DMS114 treated with DMSO at 0.1 percent for 48 hours (cell line): ENCODE results near the gene CLIP1.
"Not testable (repeated sequence)": the region's sequence is repeated elsewhere in the genome, so short reads cannot be mapped to it uniquely, and the experiment has no call there.

Experiments used
- DNase-seq: peaks from one replicate; lab custom pipeline; 2025; ENCODE audit not compliant: unreplicated experiment; lab: John Stamatoyannopoulos, UW

Gene CLIP1

GRCh38 chr12:122437656-122438121 lies 15.2 kb upstream of the CLIP1 start:
- no peak for DNase-seq

- no peak for DNase-seq
Observed at GRCh38 chr12:122435186-122435585, 12.7 kb upstream of the CLIP1 start.

GRCh38 chr12:122429043-122429442 lies 6.6 kb upstream of the CLIP1 start:
- not testable (repeated sequence) for DNase-seq

GRCh38 chr12:122427403-122427802 lies 4.9 kb upstream of the CLIP1 start:
- DNase-seq, result no peak

- peak; percentile 34 for DNase-seq
Observed at GRCh38 chr12:122423258-122424165, 1.0 kb upstream of the CLIP1 start.

GRCh38 chr12:122422730-122423257 lies 325 bp upstream of the CLIP1 start:
- DNase-seq, result no peak

GRCh38 chr12:122421187-122421820 lies 1.2 kb downstream of the CLIP1 start:
- peak; percentile 30 for DNase-seq

- no peak for DNase-seq
Observed at GRCh38 chr12:122420471-122421162, 1.9 kb downstream of the CLIP1 start.

- not testable (repeated sequence) for DNase-seq
Observed at GRCh38 chr12:122419094-122419493, 3.4 kb downstream of the CLIP1 start.

- DNase-seq, result not testable (repeated sequence)
Observed at GRCh38 chr12:122415665-122416064, 6.8 kb downstream of the CLIP1 start.

GRCh38 chr12:122413516-122414404 lies 8.7 kb downstream of the CLIP1 start:
- DNase-seq, result no peak

- no peak for DNase-seq
Observed at GRCh38 chr12:122412851-122413433, 9.5 kb downstream of the CLIP1 start.

GRCh38 chr12:122411537-122411936 lies 10.9 kb downstream of the CLIP1 start:
- DNase-seq, result no peak

GRCh38 chr12:122407208-122407607 lies 15.3 kb downstream of the CLIP1 start:
- DNase-seq, result no peak

GRCh38 chr12:122406701-122407164 lies 15.7 kb downstream of the CLIP1 start:
- no peak for DNase-seq

GRCh38 chr12:122403831-122404230 lies 18.6 kb downstream of the CLIP1 start:
- DNase-seq, result no peak

GRCh38 chr12:122403115-122403770 lies 19.2 kb downstream of the CLIP1 start:
- no peak for DNase-seq

- no peak for DNase-seq
Observed at GRCh38 chr12:122402264-122402663, 20.2 kb downstream of the CLIP1 start.
